Measurements from ENCODE around the gene ARHGAP44.

- TF ChIP-seq, protein P1, sequence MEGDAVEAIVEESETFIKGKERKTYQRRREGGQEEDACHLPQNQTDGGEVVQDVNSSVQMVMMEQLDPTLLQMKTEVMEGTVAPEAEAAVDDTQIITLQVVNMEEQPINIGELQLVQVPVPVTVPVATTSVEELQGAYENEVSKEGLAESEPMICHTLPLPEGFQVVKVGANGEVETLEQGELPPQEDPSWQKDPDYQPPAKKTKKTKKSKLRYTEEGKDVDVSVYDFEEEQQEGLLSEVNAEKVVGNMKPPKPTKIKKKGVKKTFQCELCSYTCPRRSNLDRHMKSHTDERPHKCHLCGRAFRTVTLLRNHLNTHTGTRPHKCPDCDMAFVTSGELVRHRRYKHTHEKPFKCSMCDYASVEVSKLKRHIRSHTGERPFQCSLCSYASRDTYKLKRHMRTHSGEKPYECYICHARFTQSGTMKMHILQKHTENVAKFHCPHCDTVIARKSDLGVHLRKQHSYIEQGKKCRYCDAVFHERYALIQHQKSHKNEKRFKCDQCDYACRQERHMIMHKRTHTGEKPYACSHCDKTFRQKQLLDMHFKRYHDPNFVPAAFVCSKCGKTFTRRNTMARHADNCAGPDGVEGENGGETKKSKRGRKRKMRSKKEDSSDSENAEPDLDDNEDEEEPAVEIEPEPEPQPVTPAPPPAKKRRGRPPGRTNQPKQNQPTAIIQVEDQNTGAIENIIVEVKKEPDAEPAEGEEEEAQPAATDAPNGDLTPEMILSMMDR (IDR thresholded peaks at IDR 0.05): no peak
- TF ChIP-seq EZH2 (IDR thresholded peaks at IDR 0.05): no peak
- no peak for TF ChIP-seq EZH2phosphoT487 (IDR thresholded peaks at IDR 0.05)
Observed at GRCh38 chr17:12959441-12959840, 170.1 kb downstream of the ARHGAP44 start.
